Measurements from ENCODE around the gene RIPOR2.
"Not testable (repeated sequence)": the region's sequence is repeated elsewhere in the genome, so short reads cannot be mapped to it uniquely, and the experiment has no call there.

The RIPOR2 gene

GRCh38 chr6:24966381-24966780 is 30.6 kb upstream of the RIPOR2 start:
- Mint-ChIP-seq H3K4me3 (no peak overlapping the region), H3K4me1 (peaks cover 53% of the 10 kb centered on the region), H3K27me3 (no peaks in the 10 kb centered on the region), H3K9me3 (no peaks in the 10 kb centered on the region), H3K36me3 (ENCODE audit: low read depth) (no peaks in the 10 kb centered on the region), H3K27ac (no peak overlapping the region)
- DNase-seq (no peak), ATAC-seq (no peak)

DNA sequence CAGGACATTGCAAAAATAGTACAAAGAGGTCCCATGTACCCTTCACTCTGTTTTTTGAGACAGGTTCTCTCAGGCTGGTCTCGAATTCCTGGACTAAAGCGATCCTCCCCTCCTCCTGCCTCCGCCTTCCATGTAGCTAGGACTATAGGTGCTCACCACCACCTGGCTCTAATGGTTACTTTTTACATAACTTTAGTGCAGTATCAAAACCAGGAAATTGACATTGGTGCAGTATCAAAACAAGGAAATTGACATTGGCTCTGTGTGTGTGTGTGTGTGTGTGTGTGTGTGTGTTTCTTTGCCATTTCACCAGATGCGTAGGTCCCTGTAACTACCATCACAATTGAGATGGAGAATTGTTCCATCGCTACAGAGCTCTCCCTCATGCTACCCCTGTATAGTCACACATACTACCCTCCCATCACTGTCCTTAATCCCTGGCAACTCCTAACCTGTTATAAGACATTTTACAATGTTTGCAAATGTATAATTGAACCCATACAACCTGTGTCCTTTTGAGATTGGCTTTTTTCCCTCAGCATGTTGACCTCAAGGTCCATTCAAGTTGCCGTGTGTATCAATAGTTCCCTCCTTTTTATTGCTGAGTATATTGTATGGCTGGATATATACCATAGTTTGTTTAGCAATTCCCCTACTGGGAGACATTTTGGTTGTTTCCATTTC is 28.3 kb upstream of the RIPOR2 start:
- Mint-ChIP-seq H3K4me1 (peaks cover 62% of the 10 kb centered on the region), H3K27ac (no peak overlapping the region), H3K36me3 (ENCODE audit: low read depth) (peaks cover 7% of the 10 kb centered on the region), H3K4me3 (no peak overlapping the region), H3K9me3 (peaks cover 5% of the 10 kb centered on the region), H3K27me3 (no peaks in the 10 kb centered on the region)
- ATAC-seq (no peak), DNase-seq (no peak)

- Mint-ChIP-seq H3K9me3 (peaks cover 5% of the 10 kb centered on the region), H3K27ac (no peak overlapping the region), H3K4me1 (peaks cover 63% of the 10 kb centered on the region), H3K36me3 (ENCODE audit: low read depth) (peaks cover 7% of the 10 kb centered on the region), H3K27me3 (no peaks in the 10 kb centered on the region), H3K4me3 (no peak overlapping the region)
- DNase-seq (no peak), ATAC-seq (no peak)
Observed at GRCh38 chr6:24963339-24963738, 27.6 kb upstream of the RIPOR2 start.

DNA sequence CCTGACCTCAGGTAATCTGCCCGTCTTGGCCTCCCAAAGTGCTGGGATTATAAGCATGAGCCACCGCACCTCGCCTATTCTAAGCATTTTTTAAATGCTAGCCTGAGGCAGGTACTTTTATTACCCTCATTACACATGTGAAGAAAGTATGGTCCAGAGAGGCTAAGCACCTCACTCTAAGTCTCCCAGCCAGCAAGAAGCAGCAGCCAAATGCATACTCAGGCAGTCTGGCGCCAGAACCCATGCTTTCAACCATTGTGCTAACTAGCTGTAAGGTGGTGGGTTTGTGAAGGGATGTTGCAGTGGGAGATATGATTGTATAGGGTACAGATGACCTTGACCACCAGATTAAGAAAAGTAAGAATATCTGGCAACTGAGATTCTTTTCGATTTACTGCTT is 26.1 kb upstream of the RIPOR2 start:
- Mint-ChIP-seq H3K27me3 (no peaks in the 10 kb centered on the region), H3K4me3 (no peak overlapping the region), H3K4me1 (peaks cover 70% of the 10 kb centered on the region), H3K27ac (peak overlapping the region; percentile 38), H3K36me3 (ENCODE audit: low read depth) (peaks cover 7% of the 10 kb centered on the region), H3K9me3 (peaks cover 5% of the 10 kb centered on the region)
- DNase-seq: no peak
- ATAC-seq: peak; percentile 16

GRCh38 chr6:24960991-24961475 is 25.3 kb upstream of the RIPOR2 start:
- Mint-ChIP-seq H3K4me3 (peak overlapping the region; percentile 35), H3K36me3 (ENCODE audit: low read depth) (peaks cover 7% of the 10 kb centered on the region), H3K4me1 (peaks cover 78% of the 10 kb centered on the region), H3K27ac (peak overlapping the region; percentile 79), H3K27me3 (no peaks in the 10 kb centered on the region), H3K9me3 (peaks cover 5% of the 10 kb centered on the region)
- no peak for ATAC-seq
- no peak for DNase-seq

- H3K27me3 Mint-ChIP-seq: no peaks in the 10 kb centered on the region
- H3K27ac Mint-ChIP-seq: peak overlapping the region; percentile 67
- ATAC-seq: no peak
- H3K4me3 Mint-ChIP-seq: no peak overlapping the region
- peaks cover 7% of the 10 kb centered on the region for H3K36me3 Mint-ChIP-seq (ENCODE audit: low read depth)
- H3K9me3 Mint-ChIP-seq: peaks cover 5% of the 10 kb centered on the region
- DNase-seq: no peak
- peaks cover 86% of the 10 kb centered on the region for H3K4me1 Mint-ChIP-seq
Observed at GRCh38 chr6:24959319-24959718, 23.6 kb upstream of the RIPOR2 start.

DNA sequence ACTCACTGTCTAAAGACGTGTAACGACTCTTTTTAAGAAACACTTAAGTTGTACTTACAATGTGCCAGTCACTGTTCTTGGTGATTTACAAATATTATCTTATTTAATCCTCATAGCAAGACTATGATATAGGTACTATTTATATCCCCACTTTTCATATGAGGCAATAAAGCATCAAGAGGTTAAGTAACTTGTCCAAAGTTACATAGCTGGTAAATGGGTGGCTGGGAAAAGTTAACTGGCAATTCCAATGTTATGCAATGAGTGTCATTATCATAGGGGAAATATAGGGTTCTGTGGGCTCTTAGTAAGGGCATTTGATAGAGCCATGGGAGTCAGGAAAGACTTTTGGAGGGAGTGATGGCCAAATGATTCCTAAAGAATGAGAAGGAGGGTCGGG is 21.4 kb upstream of the RIPOR2 start:
- H3K36me3 Mint-ChIP-seq (ENCODE audit: low read depth): peaks cover 7% of the 10 kb centered on the region
- no peak for DNase-seq
- peak overlapping the region; percentile 67 for H3K27ac Mint-ChIP-seq
- peaks cover 83% of the 10 kb centered on the region for H3K4me1 Mint-ChIP-seq
- H3K9me3 Mint-ChIP-seq: peaks cover 5% of the 10 kb centered on the region
- H3K4me3 Mint-ChIP-seq: no peak overlapping the region
- H3K27me3 Mint-ChIP-seq: no peaks in the 10 kb centered on the region
- no peak for ATAC-seq

DNA sequence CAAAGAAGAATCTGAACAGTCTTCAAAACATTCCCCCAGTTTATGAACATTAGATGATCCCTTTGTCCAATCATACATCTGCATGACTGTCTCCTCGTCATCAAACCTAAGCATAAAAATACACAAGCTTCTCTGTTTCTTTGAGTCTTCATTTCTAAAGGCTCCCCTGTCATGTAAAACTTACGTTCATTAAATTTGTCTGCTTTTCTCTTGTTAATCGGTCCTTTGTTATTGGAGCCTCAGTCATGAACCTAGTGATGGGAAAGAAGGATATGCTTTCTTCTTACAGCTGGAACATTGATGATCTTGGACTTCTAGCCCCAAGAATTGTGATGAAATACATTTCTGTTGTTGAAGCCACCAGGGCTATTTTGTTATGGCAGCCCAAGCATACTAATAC is 18.0 kb upstream of the RIPOR2 start:
- Mint-ChIP-seq H3K27ac (no peak overlapping the region), H3K4me3 (no peak overlapping the region), H3K36me3 (ENCODE audit: low read depth) (no peaks in the 10 kb centered on the region), H3K27me3 (no peaks in the 10 kb centered on the region), H3K4me1 (peaks cover 83% of the 10 kb centered on the region), H3K9me3 (no peaks in the 10 kb centered on the region)
- ATAC-seq (no peak), DNase-seq (no peak)

GRCh38 chr6:24951811-24952299 is 16.1 kb upstream of the RIPOR2 start:
- Mint-ChIP-seq H3K27me3 (no peaks in the 10 kb centered on the region), H3K9me3 (peaks cover 11% of the 10 kb centered on the region), H3K4me3 (peak overlapping the region; percentile 61), H3K4me1 (peaks cover 87% of the 10 kb centered on the region), H3K36me3 (ENCODE audit: low read depth) (peaks cover 10% of the 10 kb centered on the region), H3K27ac (peak overlapping the region; percentile 79)
- ATAC-seq (peak; percentile 25), DNase-seq (no peak)

DNA sequence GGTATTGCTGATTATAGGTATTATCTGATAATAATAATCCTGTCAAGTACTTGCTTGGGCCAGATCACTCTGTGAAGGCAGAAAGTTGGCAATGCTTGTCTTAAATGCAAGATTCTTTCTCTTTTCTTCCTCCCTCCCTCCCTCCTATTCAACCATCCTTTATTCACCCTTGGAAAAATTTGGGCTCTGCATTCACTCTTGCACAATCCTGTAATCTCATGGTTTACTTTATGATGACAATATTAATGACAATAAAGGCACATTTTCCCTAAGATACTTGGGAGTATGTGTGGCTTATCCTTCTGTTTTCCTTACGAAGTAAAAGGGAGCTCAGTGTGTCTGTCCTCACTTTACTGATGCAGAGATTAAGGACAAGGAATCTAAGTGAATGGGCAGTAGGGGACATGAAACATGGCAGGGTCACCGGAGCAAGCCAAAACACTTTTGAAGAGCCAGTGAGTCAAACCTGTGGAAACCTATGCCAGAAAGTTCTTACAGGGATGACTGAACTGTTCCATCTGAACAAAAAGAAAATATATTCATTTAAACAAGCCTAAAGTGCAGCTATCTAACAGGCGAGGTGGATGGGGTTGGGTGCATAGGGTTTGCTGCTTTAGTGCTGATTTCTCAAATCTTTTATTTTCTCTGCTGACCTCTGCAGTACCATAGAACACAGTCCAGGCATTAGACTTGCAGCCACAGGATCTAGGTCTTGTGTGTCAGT is 14.6 kb upstream of the RIPOR2 start:
- DNase-seq: no peak
- peak; percentile 62 for ATAC-seq
- Mint-ChIP-seq H3K27me3 (no peaks in the 10 kb centered on the region), H3K36me3 (ENCODE audit: low read depth) (peaks cover 14% of the 10 kb centered on the region), H3K4me1 (peaks cover 77% of the 10 kb centered on the region), H3K9me3 (peaks cover 20% of the 10 kb centered on the region), H3K4me3 (peak overlapping the region; percentile 36), H3K27ac (peak overlapping the region; percentile 79)

DNA sequence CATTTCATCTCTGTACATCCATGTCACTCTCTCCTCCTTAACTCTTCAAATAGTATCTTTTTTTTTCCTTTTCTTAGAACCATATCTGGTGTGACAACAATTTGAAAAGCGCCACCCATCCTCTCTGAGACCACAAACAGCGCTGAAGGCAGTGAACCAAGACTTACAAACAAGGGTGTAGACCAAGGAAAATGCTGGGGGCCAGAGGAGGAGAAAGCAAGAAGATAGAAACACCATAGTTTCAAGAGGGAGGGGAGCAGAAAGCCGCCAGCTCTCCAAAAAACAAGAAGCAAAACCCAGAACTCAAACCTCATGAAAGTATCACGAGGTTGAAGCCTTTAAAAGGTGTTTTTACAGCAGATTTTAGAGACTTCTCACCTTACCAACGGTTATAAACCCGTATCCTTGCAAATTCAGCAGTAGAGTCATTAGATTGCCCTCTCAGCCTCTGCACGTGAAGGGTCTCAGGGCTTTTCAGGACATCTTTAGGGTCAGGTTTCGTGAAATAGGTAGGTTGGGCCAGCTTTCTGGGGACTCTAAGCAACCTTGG is 13.3 kb upstream of the RIPOR2 start:
- Mint-ChIP-seq H3K36me3 (ENCODE audit: low read depth) (peaks cover 22% of the 10 kb centered on the region), H3K4me3 (peak overlapping the region; percentile 49), H3K9me3 (peaks cover 33% of the 10 kb centered on the region), H3K27ac (peak overlapping the region; percentile 79), H3K27me3 (no peaks in the 10 kb centered on the region), H3K4me1 (peaks cover 67% of the 10 kb centered on the region)
- ATAC-seq (peak; percentile 41), DNase-seq (no peak)

DNA sequence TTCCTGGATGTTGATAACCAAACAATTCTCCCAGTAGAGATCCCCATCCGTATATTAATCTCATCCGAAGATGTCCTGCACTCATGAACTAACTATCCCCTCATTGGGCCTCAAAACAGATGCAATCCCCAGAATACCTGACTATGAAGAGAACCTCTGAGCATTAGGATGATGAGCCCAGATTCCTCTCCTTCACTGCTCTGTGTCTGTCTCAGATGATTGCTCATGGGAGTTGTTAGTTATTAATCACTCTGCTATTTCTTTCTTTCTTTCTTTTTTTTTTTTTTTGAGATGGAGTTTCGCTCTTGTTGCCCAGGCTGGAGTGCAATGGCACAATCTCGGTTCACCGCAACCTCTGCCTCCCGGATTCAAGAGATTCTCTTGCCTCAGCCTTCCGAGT is 12.5 kb upstream of the RIPOR2 start:
- H3K9me3 Mint-ChIP-seq: peaks cover 33% of the 10 kb centered on the region
- peak overlapping the region; percentile 43 for H3K27ac Mint-ChIP-seq
- ATAC-seq, DNase-seq, H3K27me3 Mint-ChIP-seq: not testable (repeated sequence)
- H3K4me1 Mint-ChIP-seq: peaks cover 60% of the 10 kb centered on the region
- H3K4me3 Mint-ChIP-seq: peak overlapping the region; percentile 27
- H3K36me3 Mint-ChIP-seq (ENCODE audit: low read depth): peaks cover 25% of the 10 kb centered on the region

DNA sequence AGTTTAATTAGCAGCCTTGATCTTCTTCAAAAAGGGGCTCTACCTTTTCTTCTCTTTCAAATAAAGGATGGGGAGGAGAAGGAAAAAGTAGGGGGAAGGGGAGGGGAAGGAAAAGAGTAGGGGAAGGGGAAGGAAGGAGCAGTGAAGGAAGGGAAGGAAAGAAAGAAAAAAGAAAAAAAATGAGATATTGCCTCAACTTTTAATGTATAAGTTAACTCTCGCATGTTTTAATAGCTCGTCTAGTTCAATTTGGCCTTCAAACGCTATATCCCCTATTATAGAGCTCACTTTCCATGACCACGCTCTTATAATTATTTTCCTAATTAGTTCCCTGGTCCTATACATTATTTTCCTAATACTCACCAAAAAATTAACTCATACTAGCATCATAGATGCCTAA is 11.9 kb upstream of the RIPOR2 start:
- Mint-ChIP-seq H3K27me3 (no peaks in the 10 kb centered on the region), H3K4me3 (no peak overlapping the region), H3K27ac (no peak overlapping the region), H3K9me3 (peaks cover 33% of the 10 kb centered on the region), H3K36me3 (ENCODE audit: low read depth) (peaks cover 31% of the 10 kb centered on the region), H3K4me1 (peaks cover 58% of the 10 kb centered on the region)
- ATAC-seq: no peak
- no peak for DNase-seq

DNA sequence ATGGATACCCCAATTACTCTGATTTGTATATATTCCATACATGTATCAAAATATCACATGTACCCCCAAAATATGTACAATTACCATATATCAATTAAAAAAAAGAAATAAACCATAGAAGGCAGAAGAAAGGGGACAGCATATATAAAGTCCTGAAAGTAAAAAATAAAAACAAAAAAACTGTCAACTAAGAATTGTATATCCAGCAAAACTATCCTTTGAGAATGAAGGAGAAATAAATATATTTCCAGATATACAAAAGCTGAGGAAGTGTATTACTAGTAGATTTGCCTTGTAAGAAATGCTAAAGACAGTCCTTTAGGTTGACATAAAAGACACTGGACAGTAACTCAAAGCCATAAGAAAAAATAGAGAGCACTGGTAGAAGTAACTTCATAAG is 9.3 kb upstream of the RIPOR2 start:
- no peak for ATAC-seq
- Mint-ChIP-seq H3K9me3 (peaks cover 33% of the 10 kb centered on the region), H3K4me1 (peaks cover 51% of the 10 kb centered on the region), H3K4me3 (no peak overlapping the region), H3K36me3 (ENCODE audit: low read depth) (peaks cover 31% of the 10 kb centered on the region), H3K27me3 (no peaks in the 10 kb centered on the region), H3K27ac (no peak overlapping the region)
- DNase-seq: no peak

- no peaks in the 10 kb centered on the region for H3K27me3 Mint-ChIP-seq
- peaks cover 50% of the 10 kb centered on the region for H3K4me1 Mint-ChIP-seq
- DNase-seq (no peak), ATAC-seq (no peak)
- no peak overlapping the region for H3K4me3 Mint-ChIP-seq
- no peak overlapping the region for H3K27ac Mint-ChIP-seq
- peaks cover 31% of the 10 kb centered on the region for H3K36me3 Mint-ChIP-seq (ENCODE audit: low read depth)
- peaks cover 33% of the 10 kb centered on the region for H3K9me3 Mint-ChIP-seq
Observed at GRCh38 chr6:24943774-24944173, 8.0 kb upstream of the RIPOR2 start.
